Endodermal cell (in vitro differentiated cells): Measurements from ENCODE around the gene ANTXRL. TPM values are rescaled to one million over a fixed set of nuclear protein-coding genes. Genes with fewer than 3 reads are reported as not detected.
"Not testable (repeated sequence)": the region's sequence is repeated elsewhere in the genome, so short reads cannot be mapped to it uniquely, and the experiment has no call there.

ENCODE experiments used
- DNase-seq: peaks from one replicate; pipeline ENCODE4 v3.0.0-alpha.2; 2017
- H3K27ac ChIP-seq: 2 replicates; pipeline ENCODE4 v1.5.1; 2013; ENCODE audit warnings: mild to moderate bottlenecking, low read depth, low read length, moderate library complexity
- H3K27me3 ChIP-seq: 2 replicates; pipeline ENCODE4 v1.6.1; 2013; ENCODE audit warnings: mild to moderate bottlenecking, low read length, moderate library complexity; ENCODE audit not compliant: insufficient read depth, control insufficient read depth, poor library complexity, severe bottlenecking
- H3K36me3 ChIP-seq: 2 replicates; pipeline ENCODE4 v1.7.0; 2013; ENCODE audit warnings: mild to moderate bottlenecking, low read length, moderate library complexity; ENCODE audit not compliant: control insufficient read depth, insufficient read depth
- H3K4me1 ChIP-seq: one replicate; pipeline ENCODE4 v1.7.0; 2013; ENCODE audit warnings: low read length; ENCODE audit not compliant: control insufficient read depth, insufficient read depth
- H3K4me3 ChIP-seq: 2 replicates; pipeline ENCODE4 v1.5.1; 2013; ENCODE audit warnings: mild to moderate bottlenecking, low read length, moderate library complexity
- H3K9ac ChIP-seq: 2 replicates; pipeline ENCODE4 v1.6.1; 2013; ENCODE audit warnings: mild to moderate bottlenecking, low read length, moderate library complexity; ENCODE audit not compliant: poor library complexity, severe bottlenecking; ENCODE audit errors: extremely low read depth
- H3K9me3 ChIP-seq: 2 replicates; pipeline ENCODE4 v1.6.1; 2013; ENCODE audit warnings: mild to moderate bottlenecking, low read length, moderate library complexity; ENCODE audit not compliant: control insufficient read depth
- H3K27ac Mint-ChIP-seq: 2 replicates; pipeline ENCODE4 v1.8.0; 2020; ENCODE audit warnings: mixed read lengths
- H3K27me3 Mint-ChIP-seq: 2 replicates; pipeline ENCODE4 v1.8.0; 2021; ENCODE audit warnings: mild to moderate bottlenecking, mixed read lengths; ENCODE audit not compliant: insufficient read depth
- H3K36me3 Mint-ChIP-seq: 2 replicates; pipeline ENCODE4 v1.8.0; 2020; ENCODE audit warnings: low read depth, mixed read lengths
- H3K4me1 Mint-ChIP-seq: 2 replicates; pipeline ENCODE4 v1.8.0; 2020; ENCODE audit warnings: mixed read lengths
- H3K4me3 Mint-ChIP-seq: 2 replicates; pipeline ENCODE4 v1.8.0; 2020; ENCODE audit warnings: mild to moderate bottlenecking, moderate library complexity, mixed read lengths
- H3K9me3 Mint-ChIP-seq: 2 replicates; pipeline ENCODE4 v1.8.0; 2020; ENCODE audit warnings: mild to moderate bottlenecking, mixed read lengths
- WGBS, 2 experiments: methylation state at CpG; one replicate each; pipeline versions ENCODE4 v1.1.5 to v1.1.7; 2013; ENCODE audit warnings: missing lambda C conversion rate in 2 of 2, mixed read lengths in 1 of 2; ENCODE audit not compliant: insufficient coverage in 1 of 2, insufficient read length in 1 of 2; 5-methylcytosine and 5-hydroxymethylcytosine counted together
- total RNA-seq, 2 donors: library from RNA; stranded (reverse); fragmentation: NEBNext Ultra II Directional in 1 of 2; extraction: Animal tissue kit (Norgen Biotek cat#: 25700) in 1 of 2; gene quantifications; 2 replicates in 1 of 2; 3 replicates in 1 of 2; pipeline ENCODE4 v1.2.1, GENCODE V29; 2021

ANTXRL gene
- total RNA-seq, 2 donors from 2014 or later = not detected

- H3K4me1 ChIP-seq, H3K27ac ChIP-seq, H3K4me3 ChIP-seq, H3K36me3 ChIP-seq, H3K36me3 Mint-ChIP-seq, H3K9me3 ChIP-seq, DNase-seq, H3K27me3 Mint-ChIP-seq, H3K27ac Mint-ChIP-seq, H3K4me3 Mint-ChIP-seq, H3K9me3 Mint-ChIP-seq, H3K9ac ChIP-seq, H3K27me3 ChIP-seq, H3K4me1 Mint-ChIP-seq: not testable (repeated sequence)
- WGBS, 2 experiments = no CpG with 5 or more reads among the region's 5 CpGs
Measured at GRCh38 chr10:46379233-46379848, 92.5 kb downstream of the ANTXRL start.

Other genes starting within 250 kb of the ANTXRL start
- 1 to 10 TPM; 2.4 to 2.9 TPM for gene MSMB, start 240.7 kb upstream of the ANTXRL start, total RNA-seq
- not detected for gene ANXA8L1, start 88.8 kb downstream of the ANTXRL start, total RNA-seq
- under 1 TPM; 0.24 to 0.49 TPM for gene NPY4R, start 179.0 kb downstream of the ANTXRL start, total RNA-seq